ENCODE data around the gene DBF4B.
A peak's percentile ranks its signal among the peaks of the same experiment; 100 is the strongest.

Gene DBF4B

GRCh38 chr17:44794851-44795413 is 86.5 kb downstream of the DBF4B start:
- peak; percentile 78 for DNase-seq (ENCODE audit: extremely low read depth, low read depth)
- TF ChIP-seq, protein P1, sequence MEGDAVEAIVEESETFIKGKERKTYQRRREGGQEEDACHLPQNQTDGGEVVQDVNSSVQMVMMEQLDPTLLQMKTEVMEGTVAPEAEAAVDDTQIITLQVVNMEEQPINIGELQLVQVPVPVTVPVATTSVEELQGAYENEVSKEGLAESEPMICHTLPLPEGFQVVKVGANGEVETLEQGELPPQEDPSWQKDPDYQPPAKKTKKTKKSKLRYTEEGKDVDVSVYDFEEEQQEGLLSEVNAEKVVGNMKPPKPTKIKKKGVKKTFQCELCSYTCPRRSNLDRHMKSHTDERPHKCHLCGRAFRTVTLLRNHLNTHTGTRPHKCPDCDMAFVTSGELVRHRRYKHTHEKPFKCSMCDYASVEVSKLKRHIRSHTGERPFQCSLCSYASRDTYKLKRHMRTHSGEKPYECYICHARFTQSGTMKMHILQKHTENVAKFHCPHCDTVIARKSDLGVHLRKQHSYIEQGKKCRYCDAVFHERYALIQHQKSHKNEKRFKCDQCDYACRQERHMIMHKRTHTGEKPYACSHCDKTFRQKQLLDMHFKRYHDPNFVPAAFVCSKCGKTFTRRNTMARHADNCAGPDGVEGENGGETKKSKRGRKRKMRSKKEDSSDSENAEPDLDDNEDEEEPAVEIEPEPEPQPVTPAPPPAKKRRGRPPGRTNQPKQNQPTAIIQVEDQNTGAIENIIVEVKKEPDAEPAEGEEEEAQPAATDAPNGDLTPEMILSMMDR (IDR thresholded peaks at IDR 0.05; ENCODE audit: low read depth, low read length, missing control alignments): no peak
- H3K4me3 ChIP-seq (replicated peaks; ENCODE audit: low read depth, low read length): no peak overlapping the region

DNA sequence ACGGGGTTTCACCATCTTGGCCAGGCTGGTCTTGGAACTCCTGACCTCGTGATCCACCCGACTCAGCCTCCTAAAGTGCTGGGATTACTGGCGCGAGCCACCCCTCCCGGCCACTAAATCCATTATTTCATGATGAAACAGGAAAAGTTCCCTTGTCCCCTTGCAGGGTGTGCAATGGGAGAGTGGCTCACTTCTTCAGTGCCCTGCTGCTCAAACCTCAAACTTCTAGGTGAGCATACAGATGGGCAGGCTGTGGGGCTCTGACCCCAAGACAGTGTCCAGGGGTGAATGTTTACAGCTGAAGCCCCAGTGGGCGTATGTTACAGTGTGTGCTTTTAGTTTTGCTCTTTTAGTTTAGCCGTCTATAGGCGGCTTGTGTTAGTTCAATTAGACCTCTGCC is 87.0 kb downstream of the DBF4B start:
- H3K4me3 ChIP-seq (replicated peaks; ENCODE audit: low read depth, low read length): no peak overlapping the region
- TF ChIP-seq, protein P1 (IDR thresholded peaks at IDR 0.05; ENCODE audit: low read depth, low read length, missing control alignments): no peak
- no peak for DNase-seq (ENCODE audit: extremely low read depth, low read depth)

DNA sequence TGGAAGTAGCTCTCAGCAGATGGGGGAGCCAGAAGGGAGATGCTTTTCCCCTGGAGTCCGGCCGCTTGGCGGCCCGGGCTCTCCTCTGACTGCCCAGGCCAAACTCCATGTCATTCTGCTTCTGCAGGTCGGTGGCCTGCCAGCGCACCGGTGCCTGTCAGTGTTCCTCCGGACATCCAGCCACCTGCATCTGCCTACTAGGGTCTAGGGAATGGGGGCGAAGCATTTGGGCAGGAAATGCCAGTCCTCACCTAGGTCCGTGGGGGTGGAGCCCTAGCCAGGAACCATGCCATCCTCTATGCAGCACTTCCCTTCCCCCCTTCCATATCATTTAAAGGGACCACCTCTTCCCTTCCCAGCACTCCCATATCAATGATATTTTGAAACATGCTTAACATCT is 87.5 kb downstream of the DBF4B start:
- TF ChIP-seq, protein P1 (IDR thresholded peaks at IDR 0.05; ENCODE audit: low read depth, low read length, missing control alignments): no peak
- no peak overlapping the region for H3K4me3 ChIP-seq (replicated peaks; ENCODE audit: low read depth, low read length)
- DNase-seq (ENCODE audit: extremely low read depth, low read depth): no peak

DNA sequence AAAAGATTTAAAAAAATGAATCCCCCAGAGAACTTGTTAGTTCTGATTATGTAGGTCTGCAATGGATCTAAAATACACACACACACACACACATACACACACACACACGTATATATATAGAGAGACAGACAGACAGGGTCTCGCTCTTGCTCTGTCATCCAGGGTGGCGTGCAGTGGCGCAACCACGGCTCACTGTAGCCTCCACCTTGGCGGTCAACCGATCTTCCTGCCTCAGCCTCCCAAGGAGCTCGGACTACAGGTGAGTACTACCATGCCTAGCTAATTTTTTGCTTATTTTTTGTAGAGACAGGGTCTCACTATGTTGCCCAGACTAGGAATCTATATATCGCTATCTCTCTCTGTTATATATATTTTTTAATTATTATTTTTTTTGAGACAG is 88.3 kb downstream of the DBF4B start:
- H3K4me3 ChIP-seq (replicated peaks; ENCODE audit: low read depth, low read length): no peak overlapping the region
- TF ChIP-seq, protein P1 (IDR thresholded peaks at IDR 0.05; ENCODE audit: low read depth, low read length, missing control alignments): no peak

GRCh38 chr17:44797802-44798201 is 89.3 kb downstream of the DBF4B start:
- DNase-seq (ENCODE audit: extremely low read depth, low read depth): no peak
- TF ChIP-seq, protein P1 (IDR thresholded peaks at IDR 0.05; ENCODE audit: low read depth, low read length, missing control alignments): no peak

More for the DNA sequence above, 88.3 kb downstream of the DBF4B start:
- no peak for DNase-seq (ENCODE audit: extremely low read depth, low read depth)

DNA sequence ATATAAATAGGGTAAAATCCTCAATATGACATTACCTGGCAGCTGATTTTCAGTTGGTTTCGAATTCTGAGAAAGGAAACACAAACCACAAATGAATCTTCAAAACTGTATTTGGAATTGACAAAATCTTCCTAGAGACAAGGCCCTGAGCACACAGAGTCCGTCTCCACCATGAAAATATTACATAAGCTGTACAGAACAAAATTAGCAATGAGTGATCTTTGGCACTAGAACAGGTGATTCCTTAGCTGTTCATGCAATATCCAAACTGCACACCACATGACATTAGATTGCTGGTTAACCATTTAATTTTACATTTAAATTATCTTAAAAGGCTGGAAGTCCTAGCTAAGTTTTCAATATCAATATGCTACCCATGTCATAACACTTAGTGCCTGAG is 89.9 kb downstream of the DBF4B start:
- TF ChIP-seq, protein P1 (IDR thresholded peaks at IDR 0.05; ENCODE audit: low read depth, low read length, missing control alignments): no peak
- no peak overlapping the region for H3K4me3 ChIP-seq (replicated peaks; ENCODE audit: low read depth, low read length)
- DNase-seq (ENCODE audit: extremely low read depth, low read depth): no peak

More at GRCh38 chr17:44797802-44798201, 89.3 kb downstream of the DBF4B start:
- no peak overlapping the region for H3K4me3 ChIP-seq (replicated peaks; ENCODE audit: low read depth, low read length)

Measured in HFF-Myc (cell line).